ENCODE data around the gene SLC25A22. TPM values are rescaled to one million over a fixed set of nuclear protein-coding genes. Genes with fewer than 3 reads are reported as not detected.
A peak's percentile ranks its signal among the peaks of the same experiment; 100 is the strongest.

SLC25A22 gene
- total RNA-seq, 1 donor from 2014 or later, result 14.7 TPM

DNA sequence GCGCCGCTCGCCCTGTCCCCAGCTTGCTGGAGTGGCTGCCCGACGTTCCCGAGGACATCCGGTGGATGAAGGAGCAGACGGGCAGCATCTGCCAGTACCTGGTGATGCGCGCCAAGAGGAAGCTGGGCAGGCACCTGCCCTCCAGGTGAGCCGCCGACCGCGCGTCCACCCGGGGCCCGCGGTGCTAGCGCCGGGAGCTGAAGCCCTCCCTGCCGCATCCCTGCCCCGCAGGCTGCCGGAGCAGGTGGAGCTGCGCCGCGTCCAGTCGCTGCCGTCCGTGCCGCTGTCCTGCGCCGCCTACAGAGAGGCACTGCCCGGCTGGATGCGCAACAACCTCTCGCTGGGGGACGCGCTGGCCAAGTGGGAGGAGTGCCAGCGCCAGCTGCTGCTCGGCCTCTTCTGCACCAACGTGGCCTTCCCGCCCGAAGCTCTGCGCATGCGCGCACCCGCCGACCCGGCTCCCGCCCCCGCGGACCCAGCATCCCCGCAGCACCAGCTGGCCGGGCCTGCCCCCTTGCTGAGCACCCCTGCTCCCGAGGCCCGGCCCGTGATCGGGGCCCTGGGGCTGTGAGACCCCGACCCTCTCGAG is 26.3 kb upstream of the SLC25A22 start:
- no peak for FAIRE-seq
- peak; percentile 58 to 66 for DNase-seq (ENCODE audit: low spot score in 2 of 2)

DNA sequence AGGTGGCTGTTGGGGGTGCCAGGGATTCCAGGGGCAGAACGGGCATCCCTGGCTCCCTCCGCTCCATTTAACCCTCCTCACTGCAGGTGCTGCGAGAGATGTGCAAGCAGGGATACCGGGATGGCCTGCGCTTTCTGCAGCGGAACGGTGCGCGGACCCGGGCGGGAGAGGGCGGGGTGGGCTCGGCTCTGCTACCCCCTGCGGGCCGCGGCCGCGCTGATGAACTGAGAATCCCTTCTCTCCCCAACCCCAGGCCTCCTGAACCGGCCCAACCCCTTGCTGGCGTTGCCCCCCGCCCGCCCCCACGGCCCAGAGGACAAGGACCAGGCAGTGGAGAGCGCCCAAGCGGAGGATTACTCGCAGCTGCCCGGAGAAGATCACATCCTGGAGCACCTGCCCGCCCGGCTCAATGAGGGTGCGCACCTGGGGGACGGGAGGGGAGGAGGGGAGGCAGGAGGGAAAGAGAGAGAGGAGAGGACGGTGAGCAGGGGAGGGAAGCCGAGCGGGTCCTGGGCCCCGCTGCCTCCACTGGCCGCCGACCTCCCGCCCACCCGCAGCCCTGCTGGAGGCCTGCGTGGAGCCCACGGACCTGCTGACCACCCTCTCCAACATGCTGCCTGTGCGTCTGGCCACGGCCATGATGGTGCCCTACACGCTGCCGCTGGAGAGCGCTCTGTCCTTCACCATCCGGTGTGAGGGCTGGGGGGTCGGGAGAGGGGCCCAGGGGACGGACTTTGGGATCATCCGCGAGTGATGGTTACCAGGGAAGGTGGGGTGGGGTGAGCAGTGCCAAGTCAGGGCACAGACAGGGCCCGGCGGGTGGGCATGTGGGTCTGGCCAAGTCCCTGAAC is 25.6 kb upstream of the SLC25A22 start:
- FAIRE-seq, result no peak
- no peak for DNase-seq (ENCODE audit: low spot score in 2 of 2)

DNA sequence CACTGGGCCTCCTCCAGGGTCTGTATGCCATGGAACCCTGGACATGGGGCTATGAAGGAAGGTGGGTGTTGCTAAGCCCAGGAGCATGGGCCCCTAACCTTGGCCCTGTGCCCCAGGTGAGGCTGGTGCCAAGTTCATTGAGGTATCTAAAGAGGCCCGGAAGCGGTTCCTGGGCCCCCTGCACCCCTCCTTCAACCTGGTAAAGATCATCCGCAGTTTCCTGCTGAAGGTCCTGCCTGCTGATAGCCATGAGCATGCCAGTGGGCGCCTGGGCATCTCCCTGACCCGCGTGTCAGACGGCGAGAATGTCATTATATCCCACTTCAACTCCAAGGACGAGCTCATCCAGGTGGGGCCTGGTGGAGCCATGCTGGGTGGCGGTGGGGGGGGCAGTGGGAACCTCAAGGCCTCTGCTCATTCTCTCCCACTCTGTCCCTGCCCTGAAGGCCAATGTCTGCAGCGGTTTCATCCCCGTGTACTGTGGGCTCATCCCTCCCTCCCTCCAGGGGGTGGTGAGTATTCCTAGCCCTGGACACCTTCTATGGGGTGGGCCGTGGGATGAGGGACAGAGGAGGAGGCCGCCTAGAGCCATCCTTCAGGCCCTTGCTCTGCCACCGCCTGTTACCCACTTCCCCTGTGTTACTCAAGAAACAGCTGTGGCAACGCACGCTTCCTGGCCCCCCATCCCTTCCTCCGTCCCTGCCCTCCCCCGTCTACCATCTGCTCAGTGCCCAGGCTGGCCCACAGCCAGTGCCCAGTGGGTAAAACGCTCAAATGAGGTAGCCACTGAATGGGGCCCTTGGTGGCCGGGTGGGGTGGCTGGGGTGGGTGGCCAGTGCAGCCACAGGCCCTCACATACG is 23.7 kb upstream of the SLC25A22 start:
- DNase-seq (ENCODE audit: low spot score in 2 of 2), result peak; percentile 58 to 61
- no peak for FAIRE-seq

DNA sequence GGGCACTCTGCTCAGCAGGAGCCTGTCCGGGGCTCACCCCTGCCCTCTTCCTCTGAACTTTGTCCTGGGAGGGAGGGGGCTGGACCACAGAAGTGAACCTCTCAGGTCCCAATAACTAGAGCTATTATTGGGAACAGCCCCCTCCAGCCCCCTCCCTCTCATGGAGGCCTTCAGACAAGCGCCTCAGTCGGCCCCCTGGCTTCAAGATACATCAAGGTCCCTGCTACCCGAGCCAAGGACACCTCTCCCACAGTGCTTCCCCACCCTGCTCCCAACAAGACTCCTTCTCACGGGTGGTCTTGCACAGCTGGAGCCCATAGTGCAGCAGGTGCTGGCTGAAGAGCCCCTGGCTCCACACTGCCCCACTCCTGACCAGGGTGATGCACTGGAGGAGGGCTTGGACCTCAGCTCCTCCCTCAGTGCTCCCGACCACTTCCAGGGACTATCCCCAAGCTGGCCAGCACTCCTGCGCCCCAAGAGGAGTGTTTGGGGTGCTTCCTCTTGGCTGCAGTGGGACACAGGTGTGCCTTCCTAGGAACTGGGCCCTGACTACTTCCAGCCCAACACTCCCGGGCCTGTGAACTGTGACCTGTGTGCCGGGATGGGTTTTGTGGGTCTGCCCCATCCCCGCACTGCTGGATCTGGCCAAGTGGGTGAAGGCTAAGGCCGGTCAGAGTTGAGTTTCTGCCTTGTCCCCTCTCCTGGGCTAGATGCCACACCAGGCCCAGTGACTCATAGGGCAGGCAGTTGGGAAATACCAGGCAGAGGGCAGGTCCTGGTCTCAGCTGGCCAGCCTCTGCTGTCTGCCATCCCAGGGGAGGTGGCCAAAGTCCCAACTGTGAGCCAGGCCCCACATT is 22.8 kb upstream of the SLC25A22 start:
- FAIRE-seq, result no peak

DNA sequence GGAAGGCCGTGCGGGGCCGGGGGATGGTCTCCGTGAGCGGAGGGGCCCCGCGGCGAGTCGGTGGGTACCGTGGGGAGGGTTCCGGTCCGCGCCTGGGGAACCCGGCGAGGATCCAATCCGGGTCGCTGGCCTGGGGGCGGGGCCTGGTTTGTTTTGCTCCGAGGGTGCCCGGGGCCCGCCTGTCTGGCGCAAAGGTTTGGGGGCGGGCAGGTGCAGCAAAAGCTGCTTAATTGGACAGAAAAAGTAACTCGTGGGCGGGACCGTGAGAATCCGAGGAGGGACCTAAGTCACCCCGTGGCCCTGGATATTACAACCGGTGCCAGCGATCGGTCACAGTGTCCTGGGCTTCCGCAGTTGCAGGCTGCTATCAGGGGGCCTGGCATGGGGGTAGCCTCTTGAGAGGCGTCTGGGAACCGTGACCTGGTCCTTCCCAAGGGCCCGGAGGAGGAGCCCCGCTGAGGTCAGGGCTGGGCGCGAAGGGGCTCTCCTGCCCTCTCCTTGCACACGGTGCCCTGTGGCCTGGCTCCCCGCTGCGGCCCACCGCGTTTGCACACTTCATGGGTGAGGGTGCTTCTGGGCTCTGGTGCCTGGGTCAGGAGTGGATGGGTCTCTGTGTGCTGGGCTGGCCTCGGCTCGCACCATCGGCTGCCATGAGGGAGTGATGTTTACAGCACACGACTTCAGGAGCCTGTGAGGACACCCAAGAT is 22.0 kb upstream of the SLC25A22 start:
- FAIRE-seq, result no peak
- DNase-seq (ENCODE audit: low spot score in 2 of 2), result peak; percentile 71 to 77

More for the DNA sequence above, 22.8 kb upstream of the SLC25A22 start:
- DNase-seq (ENCODE audit: low spot score in 2 of 2), result peak; percentile 63 to 77

DNA sequence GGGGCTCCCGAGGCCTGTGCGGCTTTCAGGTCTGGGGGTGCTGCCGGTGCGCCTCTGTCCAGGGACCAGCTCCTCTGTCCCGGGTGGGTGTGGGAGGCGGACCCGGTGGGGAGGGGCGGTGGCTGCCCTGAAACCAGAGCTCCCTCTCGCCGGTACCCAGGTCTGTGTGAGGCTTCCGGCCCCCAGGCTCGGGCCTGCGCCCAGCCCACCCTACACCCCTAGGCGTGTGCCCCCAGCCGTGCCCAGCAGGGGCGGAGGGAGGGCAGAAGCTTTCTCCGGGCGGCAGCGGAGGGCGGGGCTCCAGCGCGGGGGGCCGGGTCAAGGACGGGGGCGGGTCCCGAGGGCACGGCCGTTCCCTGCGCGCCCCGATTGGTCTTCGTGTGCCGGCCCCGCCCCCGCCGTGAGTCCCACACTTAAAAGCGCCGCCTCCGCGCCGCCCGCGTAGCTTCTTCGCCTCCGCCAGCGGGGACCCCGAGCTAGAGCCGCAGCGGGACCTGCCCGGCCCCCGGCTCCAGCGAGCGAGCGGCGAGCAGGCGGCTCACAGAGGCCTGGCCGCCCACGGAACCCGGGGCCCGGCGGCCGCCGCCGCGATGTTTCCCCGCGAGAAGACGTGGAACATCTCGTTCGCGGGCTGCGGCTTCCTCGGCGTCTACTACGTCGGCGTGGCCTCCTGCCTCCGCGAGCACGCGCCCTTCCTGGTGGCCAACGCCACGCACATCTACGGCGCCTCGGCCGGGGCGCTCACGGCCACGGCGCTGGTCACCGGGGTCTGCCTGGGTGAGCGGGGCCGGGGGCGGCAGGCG is 21.2 kb upstream of the SLC25A22 start:
- FAIRE-seq (no peak), DNase-seq (ENCODE audit: low spot score in 2 of 2) (peak; percentile 97 to 98)

DNA sequence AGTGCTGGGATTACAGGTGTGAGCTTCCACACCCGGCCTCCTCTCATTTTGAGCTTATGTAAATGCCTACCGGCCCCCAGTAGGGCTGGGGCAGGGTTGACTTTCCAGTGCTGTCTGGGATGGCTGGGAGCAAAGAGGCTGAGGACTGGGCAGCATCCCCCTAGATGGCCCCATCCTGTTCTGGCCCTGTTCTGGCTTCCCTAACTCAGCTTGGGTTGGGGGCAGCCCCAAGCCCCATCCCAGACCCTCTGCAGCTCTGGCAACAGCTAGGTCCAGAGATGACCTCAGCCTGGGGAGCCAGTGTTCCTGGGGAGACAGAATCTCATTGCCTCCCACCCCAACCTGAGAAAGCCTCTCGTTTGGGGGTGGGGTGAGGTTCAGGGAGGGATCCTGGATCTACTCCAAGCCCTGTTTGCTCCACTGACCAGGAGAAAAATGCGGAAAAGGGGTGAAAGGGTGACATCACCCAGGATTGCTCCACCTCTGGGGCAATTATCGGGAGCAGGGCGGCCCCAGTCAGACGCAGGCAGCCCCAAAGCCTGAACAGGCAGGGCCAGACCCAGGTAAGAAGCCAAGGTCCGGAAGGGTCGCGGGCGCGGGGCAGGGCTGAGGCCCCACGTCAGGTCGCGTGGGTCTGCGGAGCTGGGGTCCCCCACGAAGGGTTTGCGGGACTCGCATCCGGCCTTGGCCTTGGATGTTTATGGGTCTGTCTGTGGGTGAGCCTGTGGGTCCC is 20.5 kb upstream of the SLC25A22 start, which contains the start of gene PNPLA2:
Gene PNPLA2 (plus strand): TSS at position 519 of the 733 bp plus-strand sequence. CDS start 805 bp downstream, outside the sequence.
- FAIRE-seq, result no peak
- no peak for DNase-seq (ENCODE audit: low spot score in 2 of 2)

DNA sequence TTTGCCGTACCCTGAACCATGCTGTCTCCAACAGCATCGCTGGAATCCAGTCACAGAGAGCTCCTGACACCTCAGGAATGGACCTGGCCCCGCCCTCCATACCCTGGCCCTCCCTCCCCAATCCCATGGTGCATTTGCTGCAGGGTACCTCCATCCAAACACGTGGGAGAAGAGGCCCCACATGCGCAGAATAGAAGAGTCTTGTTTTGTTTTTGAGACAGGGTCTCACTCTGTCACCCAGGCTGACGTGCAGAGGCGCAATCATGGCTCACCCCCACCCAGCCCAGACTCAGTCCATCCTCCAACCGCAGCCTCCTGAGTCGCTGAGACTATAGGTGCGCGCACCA is 18.3 kb upstream of the SLC25A22 start:
- FAIRE-seq (no peak), DNase-seq (ENCODE audit: low spot score in 2 of 2) (no peak)

DNA sequence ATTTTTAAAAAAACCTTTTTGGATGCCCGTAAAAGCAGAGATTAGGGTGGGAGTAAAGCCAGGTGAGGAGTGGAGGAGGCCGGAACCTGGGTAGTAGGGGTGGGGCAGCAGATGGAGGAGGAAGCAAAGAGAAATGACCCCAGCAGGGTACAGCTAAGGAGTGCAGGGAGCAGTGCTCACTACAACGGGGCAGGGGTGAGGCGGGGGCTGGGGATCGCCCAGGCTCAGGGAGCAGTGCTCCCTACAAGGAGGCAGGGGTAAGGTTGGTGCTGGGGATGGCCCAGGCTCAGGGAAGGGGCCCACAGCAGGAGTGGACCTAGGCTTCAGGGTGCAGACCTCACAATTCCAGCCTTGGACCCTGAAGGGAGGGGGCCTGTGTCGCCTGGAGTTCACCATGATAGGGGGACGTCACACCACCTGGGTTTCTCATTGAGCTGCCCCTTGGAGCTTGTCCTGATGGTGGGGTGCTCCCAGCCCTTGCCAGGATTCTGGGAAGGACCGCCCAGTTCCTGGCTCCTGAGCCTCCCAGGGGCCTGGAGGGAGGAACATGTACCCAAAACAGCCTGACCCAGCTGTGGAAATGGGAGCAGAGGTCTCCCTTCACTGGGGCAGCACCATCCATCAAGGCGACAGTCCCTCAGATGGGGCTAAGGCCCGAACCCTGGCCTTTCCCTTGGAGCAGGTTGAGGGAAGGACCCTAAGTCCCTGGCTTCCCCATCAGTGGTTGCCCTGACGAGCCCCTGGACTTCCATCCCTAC is 17.8 kb upstream of the SLC25A22 start:
- FAIRE-seq (no peak), DNase-seq (ENCODE audit: low spot score in 2 of 2) (no peak)

DNA sequence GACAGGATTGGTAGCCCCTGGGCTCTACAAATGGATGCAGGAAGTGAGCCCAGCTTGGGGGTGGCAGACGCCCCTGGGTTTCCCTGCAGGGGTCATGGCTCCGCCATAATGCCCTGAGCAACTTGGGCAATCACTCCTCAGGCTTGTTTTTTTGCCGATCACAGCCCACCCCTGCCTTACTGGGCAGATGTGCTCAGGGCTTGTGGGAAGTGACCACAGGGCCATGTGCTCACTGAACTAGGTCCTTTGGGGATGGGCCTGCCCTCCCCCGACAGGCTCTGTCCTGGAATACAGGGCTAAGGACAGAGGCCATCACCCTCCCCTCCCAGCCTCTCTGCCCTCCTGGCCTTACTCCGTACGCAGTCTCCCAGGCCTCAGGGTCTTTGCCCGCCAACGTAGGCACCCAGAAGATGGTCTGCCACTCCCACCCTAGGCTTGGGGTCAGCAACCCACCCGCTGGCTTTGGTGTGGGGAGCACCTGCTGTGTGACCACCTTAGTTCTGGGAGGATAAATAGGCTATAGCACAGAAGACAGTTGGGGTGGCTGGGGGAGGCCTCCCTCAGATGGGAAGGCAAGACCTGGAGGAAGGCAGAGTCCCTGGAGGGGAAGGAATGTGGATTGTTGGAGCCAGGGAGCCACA is 15.5 kb upstream of the SLC25A22 start:
- FAIRE-seq (no peak), DNase-seq (ENCODE audit: low spot score in 2 of 2) (no peak)

DNA sequence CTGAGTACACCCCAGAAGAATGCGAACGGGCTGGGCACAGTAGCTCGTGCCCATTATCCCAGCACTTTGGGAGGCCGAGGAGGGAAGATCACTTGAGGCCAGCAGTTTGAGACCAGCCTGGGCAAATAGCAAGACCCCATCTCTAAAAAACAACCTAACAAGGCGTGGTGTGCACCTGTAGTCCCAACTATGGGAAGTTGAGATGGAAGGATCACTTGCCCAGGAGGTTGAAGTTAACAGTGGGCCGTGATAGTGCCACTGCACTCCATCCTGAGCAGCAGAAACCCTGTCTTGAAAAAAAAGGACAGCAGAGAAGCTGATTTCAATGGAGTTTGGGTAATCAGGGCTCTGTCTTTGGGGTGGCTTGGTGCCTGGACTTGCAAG is 15.0 kb upstream of the SLC25A22 start:
- FAIRE-seq (no peak), DNase-seq (ENCODE audit: low spot score in 2 of 2) (no peak)

DNA sequence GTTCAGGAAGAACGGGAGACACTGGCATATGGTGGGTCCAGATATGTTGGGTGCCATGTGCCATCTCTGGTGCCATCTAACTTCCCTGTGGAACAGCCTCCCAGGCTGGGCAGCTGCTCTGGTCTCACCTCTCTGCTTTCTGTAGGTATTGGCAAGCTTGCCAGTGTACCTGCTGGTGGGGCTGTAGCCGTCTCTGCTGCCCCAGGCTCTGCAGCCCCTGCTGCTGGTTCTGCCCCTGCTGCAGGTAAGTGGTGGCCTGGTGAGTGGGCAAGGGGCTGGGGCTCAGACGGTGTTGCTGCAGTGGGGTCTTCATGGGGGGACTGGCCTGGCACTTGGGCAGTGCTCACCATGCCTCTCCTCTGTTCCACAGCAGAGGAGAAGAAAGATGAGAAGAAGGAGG is 14.3 kb upstream of the SLC25A22 start:
- DNase-seq (ENCODE audit: low spot score in 2 of 2) (no peak), FAIRE-seq (no peak)

DNA sequence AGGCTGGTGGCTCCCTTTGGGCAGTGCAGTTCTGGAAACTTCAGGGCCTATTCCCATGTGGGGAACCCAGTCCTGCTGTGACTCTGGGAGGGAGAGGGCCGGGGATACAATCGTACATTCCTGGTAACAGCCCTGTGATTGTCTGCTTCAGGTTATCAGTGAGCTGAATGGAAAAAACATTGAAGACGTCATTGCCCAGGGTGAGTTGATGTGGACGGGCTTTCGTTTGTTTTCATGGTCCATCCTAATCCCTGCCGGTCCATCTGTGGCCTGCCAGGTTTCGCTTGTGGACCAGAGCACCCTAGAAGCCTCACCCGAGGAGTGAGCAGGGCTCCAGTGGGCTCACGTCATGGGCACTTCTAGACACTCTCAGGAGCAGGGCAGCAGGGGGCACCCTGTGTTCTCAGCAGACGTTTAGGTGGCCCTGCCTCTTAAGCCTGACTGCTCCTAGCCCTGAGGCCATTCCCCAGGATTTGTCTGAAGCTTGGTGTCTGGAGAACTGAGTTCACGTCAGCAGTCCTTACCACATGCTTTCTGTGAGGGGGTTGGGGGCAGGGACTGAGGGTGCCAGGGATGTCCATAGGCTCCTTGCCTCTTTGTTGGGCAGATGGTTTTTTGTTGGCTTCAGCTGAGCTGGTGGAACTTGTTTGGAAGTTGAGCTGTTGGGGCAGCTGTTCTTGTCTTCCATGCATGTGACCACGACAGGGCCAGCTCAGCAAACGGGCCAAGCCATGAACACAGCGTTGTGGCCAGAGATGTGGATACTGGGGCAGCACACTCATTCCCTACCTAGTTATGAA is 13.6 kb upstream of the SLC25A22 start:
- FAIRE-seq, result no peak
- DNase-seq (ENCODE audit: low spot score in 2 of 2), result no peak

DNA sequence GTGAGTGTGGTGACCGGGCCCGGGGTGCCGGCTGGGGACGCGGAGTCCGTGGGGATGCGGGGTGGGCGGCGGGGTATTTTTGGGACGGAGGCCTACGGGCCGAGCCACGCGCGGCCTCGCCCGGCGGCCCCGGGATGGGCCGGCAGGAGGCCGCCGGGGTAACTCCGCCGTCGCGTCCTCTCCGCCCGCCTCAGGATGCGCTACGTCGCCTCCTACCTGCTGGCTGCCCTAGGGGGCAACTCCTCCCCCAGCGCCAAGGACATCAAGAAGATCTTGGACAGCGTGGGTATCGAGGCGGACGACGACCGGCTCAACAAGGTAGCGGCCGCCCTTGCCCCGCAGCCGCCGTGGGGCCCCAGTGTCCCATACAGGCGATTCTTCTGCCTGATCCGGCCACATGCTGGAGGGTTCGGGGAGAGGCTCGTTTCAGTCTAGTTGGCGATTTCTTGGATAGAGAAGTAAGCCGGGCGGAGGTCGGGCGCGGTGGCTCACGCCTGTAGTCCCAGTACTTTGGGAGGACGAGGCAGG is 12.0 kb upstream of the SLC25A22 start:
- no peak for DNase-seq (ENCODE audit: low spot score in 2 of 2)
- FAIRE-seq, result no peak

DNA sequence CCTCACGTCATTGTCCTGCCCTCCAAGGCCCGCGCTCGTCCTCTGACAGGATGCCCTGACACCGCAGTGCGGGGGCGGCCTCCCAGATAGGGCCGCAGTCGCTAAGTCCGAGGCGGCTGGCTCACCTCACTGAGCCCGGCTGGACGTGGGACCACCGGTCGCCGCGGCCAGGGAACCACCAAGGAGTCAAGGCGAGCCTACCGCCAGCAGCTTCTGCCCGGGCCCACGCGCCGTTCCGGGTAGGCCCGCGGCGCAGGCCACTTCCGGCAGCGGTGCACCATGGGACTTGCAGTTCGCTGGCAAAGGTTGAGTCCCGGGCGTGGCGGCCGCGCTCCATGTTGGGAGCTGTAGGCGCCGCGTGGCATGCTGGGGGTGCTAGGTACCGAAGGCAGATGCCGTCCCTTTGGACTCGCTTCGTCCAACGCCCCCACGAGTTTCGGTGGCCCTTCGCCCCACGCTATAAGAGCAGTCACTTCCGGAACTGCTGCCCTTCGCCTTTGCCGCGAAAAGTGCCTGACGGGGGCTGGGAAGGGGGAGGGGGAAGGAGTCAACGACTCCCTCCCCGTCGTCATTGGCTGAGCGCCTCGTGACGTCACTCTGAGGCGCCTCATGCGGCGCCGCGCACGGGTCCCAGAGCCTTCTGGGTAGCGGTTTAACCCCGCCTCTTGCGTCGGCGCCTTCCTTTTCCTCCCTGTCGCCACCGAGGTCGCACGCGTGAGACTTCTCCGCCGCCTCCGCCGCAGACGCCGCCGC is 11.4 kb upstream of the SLC25A22 start, which contains the start of gene RPLP2:
Gene RPLP2 (plus strand): TSS at position 681 of the 753 bp plus-strand sequence. CDS start 268 bp downstream, outside the sequence.
- FAIRE-seq (no peak), DNase-seq (ENCODE audit: low spot score in 2 of 2) (peak; percentile 99)
